ENCODE data around the gene LRP6. TPM values are rescaled to one million over a fixed set of nuclear protein-coding genes. Genes with fewer than 3 reads are reported as not detected.

The LRP6 gene
- total and polyA plus RNA-seq, 2 of the 8 experiments (the other 6 are each of a cell fraction or from before 2014, with no cell fraction given), result 53.6 to 73.2 TPM

GRCh38 chr12:12254553-12254952 lies 12.3 kb downstream of the LRP6 start:
- Histone ChIP-seq H3K79me1 (ENCODE audit: low read depth, low read length) (no peaks in the 10 kb centered on the region; the same call in 1 of the 2 replicates), H3K27me3 (replicated peaks in 1 of 4; ENCODE audit: control insufficient read depth in 3 of 4, extremely low read depth in 1 of 4, insufficient read depth in 3 of 4, low read length in 3 of 4) (no peaks in the 10 kb centered on the region), H3K4me2 (ENCODE audit: insufficient read depth in 1 of 2, low read depth in 2 of 2, low read length in 2 of 2) (no peak overlapping the region), H3K4me3 (ENCODE audit: extremely low read depth in 1 of 4, insufficient read depth in 2 of 4, low read depth in 3 of 4, low read length in 4 of 4) (no peak overlapping the region), H4K20me1 (replicated peaks in 1 of 2; ENCODE audit: control insufficient read depth in 1 of 2, insufficient read depth in 2 of 2, low read length in 2 of 2) (peaks cover 3 to 9% of the 10 kb centered on the region in 2 experiments), H2AFZ (ENCODE audit: low read length) (no peak overlapping the region), H3K23me2 (ENCODE audit: low read depth, low read length) (peaks cover 2% of the 10 kb centered on the region; the same call in 1 of the 2 replicates), H2BK20ac (ENCODE audit: low read length) (no peak overlapping the region), H3K27ac (ENCODE audit: low read depth, low read length) (no peak overlapping the region), H3K4ac (replicated peaks; ENCODE audit: insufficient read length, low read depth, low read length) (no peak overlapping the region), H3K14ac (ENCODE audit: insufficient read length) (no peak overlapping the region), H4K8ac (ENCODE audit: extremely low read depth, insufficient read depth, low read length) (no peak overlapping the region), H3K56ac (replicated peaks; ENCODE audit: insufficient read length, low read depth, low read length) (no peak overlapping the region), H2BK120ac (replicated peaks; ENCODE audit: low read depth, low read length) (no peak overlapping the region), H2AK5ac (ENCODE audit: low read depth, low read length) (no peak overlapping the region), H3K9me3 (ENCODE audit: insufficient read depth in 2 of 2, low read depth in 1 of 2, low read length in 1 of 2) (no peaks in the 10 kb centered on the region), H3K79me2 (ENCODE audit: control insufficient read depth in 1 of 2, insufficient read depth in 2 of 2, low read length in 2 of 2) (peaks cover 3 to 96% of the 10 kb centered on the region in 2 experiments; a peak in 3 of 4 replicates), H3K18ac (ENCODE audit: extremely low read depth, low read length) (no peak overlapping the region), H3K4me1 (replicated peaks in 1 of 4; ENCODE audit: control insufficient read depth in 3 of 4, insufficient read depth in 4 of 4, low read length in 3 of 4) (no peaks in the 10 kb centered on the region; a peak in 1 of 7 replicates), H2BK15ac (ENCODE audit: low read length) (no peak overlapping the region), H4K5ac (ENCODE audit: insufficient read length, low read depth, low read length) (no peak overlapping the region), H2BK12ac (ENCODE audit: low read depth, low read length) (no peak overlapping the region), H3K23ac (ENCODE audit: insufficient read length) (no peak overlapping the region), H3K9ac (replicated peaks in 1 of 4; ENCODE audit: extremely low read depth in 1 of 4, low read depth in 3 of 4, low read length in 3 of 4) (no peak overlapping the region), H4K91ac (replicated peaks; ENCODE audit: insufficient read length, low read length) (no peak overlapping the region), H2BK5ac (ENCODE audit: low read depth, low read length) (no peak overlapping the region), H3K36me3 (ENCODE audit: control insufficient read depth in 2 of 4, insufficient read depth in 4 of 4, low read length in 3 of 4) (no peaks in the 10 kb centered on the region; a peak in 1 of 8 replicates)
- DNase-seq (ENCODE audit: low read depth in 1 of 2, low spot score in 2 of 2), result no peak
- ChIA-PET POLR2A (ENCODE audit: partially characterized antibody) (interaction anchor here (1.0 to 4.0 kb wide), 2 partner anchors 11 to 29 kb away, joined by 3 to 31 read pairs; partner anchors contain the start of gene LRP6), CTCF (ENCODE audit: partially characterized antibody) (interaction anchor here (1.1 to 1.3 kb wide), 3 partner anchors 10 to 76 kb away, joined by 3 read pairs; no protein-coding TSS in a partner anchor)
- no peak for FAIRE-seq
- 92% methylated on average over 2 of the region's 2 CpGs; no CpG with 5 or more reads in 1 of the 2 experiments for WGBS, 2 experiments (ENCODE audit: extremely low coverage in 1 of 2, insufficient coverage in 1 of 2, insufficient read length in 1 of 2, insufficient replicate concordance in 2 of 2, low coverage in 1 of 2, low lambda C conversion rate in 2 of 2, missing lambda C conversion rate in 1 of 2)
- TF ChIP-seq SP4 (IDR thresholded peaks at IDR 0.05; ENCODE audit: low read length) (no peak), SAP30 (IDR thresholded peaks at IDR 0.05; ENCODE audit: insufficient read depth, insufficient replicate concordance, low read length) (no peak), RNF2 (IDR thresholded peaks at IDR 0.05; ENCODE audit: borderline replicate concordance, low read depth, low read length, missing control alignments, poor library complexity, severe bottlenecking) (no peak), RXRA (IDR thresholded peaks at IDR 0.05; ENCODE audit: insufficient read depth, low read depth, low read length) (no peak), SIN3A (conservative IDR thresholded peaks at IDR 0.05 in 1 of 2, IDR thresholded peaks at IDR 0.05 in 1 of 2; ENCODE audit: low read depth in 1 of 2, low read length in 2 of 2) (no peak), BRCA1 (IDR thresholded peaks at IDR 0.05; ENCODE audit: low read depth, low read length) (no peak), CREB1 (IDR thresholded peaks at IDR 0.05) (no peak), RBBP5 (IDR thresholded peaks at IDR 0.05; ENCODE audit: borderline replicate concordance, low read depth, low read length) (no peak), PHF8 (conservative IDR thresholded peaks at IDR 0.05; ENCODE audit: low read depth, low read length) (no peak), SIRT6 (IDR thresholded peaks at IDR 0.05; ENCODE audit: low read length) (no peak), TBP (IDR thresholded peaks at IDR 0.05; ENCODE audit: low read depth, low read length) (no peak), USF2 (IDR thresholded peaks at IDR 0.05; ENCODE audit: low read length) (no peak), POLR2A (IDR thresholded peaks at IDR 0.05; ENCODE audit: control extremely low read depth in 1 of 2, low read depth in 2 of 2, low read length in 2 of 2) (no peak)

All from H1 (cell line).